WI38 (cell line): ENCODE measurements around the gene AQP4.

ENCODE experiments used
- H3K4me3 ChIP-seq: 2 replicates; pipeline ENCODE4 v1.5.1; 2011; ENCODE audit warnings: low read depth, mild to moderate bottlenecking, control low read depth, low read length
- TF ChIP-seq, protein P1 (sequence below): IDR thresholded peaks from 2 replicates; pipeline ENCODE4 v1.5.1; 2012; ENCODE audit warnings: low read depth, mild to moderate bottlenecking, control low read depth, low read length

AQP4 gene

GRCh38 chr18:26802330-26803200, 62.9 kb downstream of the AQP4 start:
- no peak overlapping the region for H3K4me3 ChIP-seq
- TF ChIP-seq, protein P1, sequence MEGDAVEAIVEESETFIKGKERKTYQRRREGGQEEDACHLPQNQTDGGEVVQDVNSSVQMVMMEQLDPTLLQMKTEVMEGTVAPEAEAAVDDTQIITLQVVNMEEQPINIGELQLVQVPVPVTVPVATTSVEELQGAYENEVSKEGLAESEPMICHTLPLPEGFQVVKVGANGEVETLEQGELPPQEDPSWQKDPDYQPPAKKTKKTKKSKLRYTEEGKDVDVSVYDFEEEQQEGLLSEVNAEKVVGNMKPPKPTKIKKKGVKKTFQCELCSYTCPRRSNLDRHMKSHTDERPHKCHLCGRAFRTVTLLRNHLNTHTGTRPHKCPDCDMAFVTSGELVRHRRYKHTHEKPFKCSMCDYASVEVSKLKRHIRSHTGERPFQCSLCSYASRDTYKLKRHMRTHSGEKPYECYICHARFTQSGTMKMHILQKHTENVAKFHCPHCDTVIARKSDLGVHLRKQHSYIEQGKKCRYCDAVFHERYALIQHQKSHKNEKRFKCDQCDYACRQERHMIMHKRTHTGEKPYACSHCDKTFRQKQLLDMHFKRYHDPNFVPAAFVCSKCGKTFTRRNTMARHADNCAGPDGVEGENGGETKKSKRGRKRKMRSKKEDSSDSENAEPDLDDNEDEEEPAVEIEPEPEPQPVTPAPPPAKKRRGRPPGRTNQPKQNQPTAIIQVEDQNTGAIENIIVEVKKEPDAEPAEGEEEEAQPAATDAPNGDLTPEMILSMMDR: no peak
